Suppressor macrophage treated with lipopolysaccharide for 1 hour (primary cell): Measurements from ENCODE around the gene LRRC75B.
A peak's percentile ranks its signal among the peaks of the same experiment; 100 is the strongest.

Experiments
- DNase-seq, 3 donors: peaks; one replicate each; pipeline ENCODE4 v3.0.0-alpha.2; 2020 to 2022

LRRC75B gene

GRCh38 chr22:24584871-24585411 is 7.9 kb downstream of the LRRC75B start:
- no peak for DNase-seq

GRCh38 chr22:24584166-24584790 is 8.6 kb downstream of the LRRC75B start:
- DNase-seq: no peak

- no peak for DNase-seq
Observed at GRCh38 chr22:24583221-24584165, 9.4 kb downstream of the LRRC75B start.

GRCh38 chr22:24582056-24582814 is 10.6 kb downstream of the LRRC75B start:
- DNase-seq: no peak

- DNase-seq: peak; percentile 35 to 65 (median 63)
Observed at GRCh38 chr22:24580276-24580675, 12.6 kb downstream of the LRRC75B start.

GRCh38 chr22:24579258-24579601 is 13.6 kb downstream of the LRRC75B start:
- no peak for DNase-seq

GRCh38 chr22:24578355-24579257 is 14.3 kb downstream of the LRRC75B start:
- peak in 1 of 3 donors; percentile 9 for DNase-seq

- DNase-seq: peak; percentile 18 to 40 (median 29)
Observed at GRCh38 chr22:24576778-24577177, 16.1 kb downstream of the LRRC75B start.

GRCh38 chr22:24571266-24571665 is 21.6 kb downstream of the LRRC75B start:
- DNase-seq: no peak

GRCh38 chr22:24567668-24568067 is 25.2 kb downstream of the LRRC75B start:
- DNase-seq: no peak

- DNase-seq: no peak
Observed at GRCh38 chr22:24566899-24567511, 25.9 kb downstream of the LRRC75B start.

- DNase-seq: no peak
Observed at GRCh38 chr22:24565077-24565476, 27.8 kb downstream of the LRRC75B start.

GRCh38 chr22:24564376-24565058 is 28.4 kb downstream of the LRRC75B start:
- no peak for DNase-seq

- no peak for DNase-seq
Observed at GRCh38 chr22:24563246-24563645, 29.6 kb downstream of the LRRC75B start.

GRCh38 chr22:24559471-24559870 is 33.4 kb downstream of the LRRC75B start:
- DNase-seq: no peak

GRCh38 chr22:24555165-24556039 is 37.5 kb downstream of the LRRC75B start, which contains the start of gene SNRPD3:
SNRPD3 (plus strand) TSS chr22:24555999; CDS start chr22:24557675, 1,676 bp downstream.
- DNase-seq: peak; percentile 99 to 100 (median 99)

- peak in 2 of 3 donors; percentile 64 to 71 for DNase-seq
Observed at GRCh38 chr22:24554313-24555164, 38.3 kb downstream of the LRRC75B start, which contains the start of gene GUCD1. GUCD1 (minus strand) TSS chr22:24555138; CDS start chr22:24554991, 147 bp downstream.

GRCh38 chr22:24553597-24554312 is 39.1 kb downstream of the LRRC75B start:
- DNase-seq: peak in 1 of 3 donors; percentile 58
